Measurements from ENCODE around the gene AK5. TPM values are rescaled to one million over a fixed set of nuclear protein-coding genes. Genes with fewer than 3 reads are reported as not detected.

AK5 gene
- total RNA-seq, 1 experiment from 2014 or later = 27.7 TPM

GRCh38 chr1:77583483-77583882 lies 301.7 kb downstream of the AK5 start:
- DNase-seq (ENCODE audit: low read depth) = no peak
- in situ Hi-C loops (cut with HindIII; ENCODE audit: low pct_unique_long_range_greater_than_20kb, low sequenced_read_pairs) = no loop called here

GRCh38 chr1:77584884-77585283 lies 303.1 kb downstream of the AK5 start:
- no peak for DNase-seq (ENCODE audit: low read depth)
- in situ Hi-C loops (cut with HindIII; ENCODE audit: low pct_unique_long_range_greater_than_20kb, low sequenced_read_pairs) = no loop called here

- no peak for DNase-seq (ENCODE audit: low read depth)
- in situ Hi-C loops (cut with HindIII; ENCODE audit: low pct_unique_long_range_greater_than_20kb, low sequenced_read_pairs) = no loop called here
Measured at GRCh38 chr1:77585610-77586314, 303.9 kb downstream of the AK5 start.

- DNase-seq (ENCODE audit: low read depth) = no peak
- in situ Hi-C loops (cut with HindIII; ENCODE audit: low pct_unique_long_range_greater_than_20kb, low sequenced_read_pairs) = no loop called here
Measured at GRCh38 chr1:77589231-77589630, 307.4 kb downstream of the AK5 start.

- DNase-seq (ENCODE audit: low read depth) = no peak
Measured at GRCh38 chr1:77590651-77591050, 308.8 kb downstream of the AK5 start.

GRCh38 chr1:77592906-77593305 lies 311.1 kb downstream of the AK5 start:
- DNase-seq (ENCODE audit: low read depth) = no peak
- in situ Hi-C loops (cut with HindIII; ENCODE audit: low pct_unique_long_range_greater_than_20kb, low sequenced_read_pairs) = no loop called here

More at GRCh38 chr1:77590651-77591050, 308.8 kb downstream of the AK5 start:
- in situ Hi-C loops (cut with HindIII; ENCODE audit: low pct_unique_long_range_greater_than_20kb, low sequenced_read_pairs) = no loop called here

GRCh38 chr1:77594366-77595112 lies 312.7 kb downstream of the AK5 start:
- in situ Hi-C loops (cut with HindIII; ENCODE audit: low pct_unique_long_range_greater_than_20kb, low sequenced_read_pairs) = no loop called here
- DNase-seq (ENCODE audit: low read depth) = no peak

- DNase-seq (ENCODE audit: low read depth) = no peak
- in situ Hi-C loops (cut with HindIII; ENCODE audit: low pct_unique_long_range_greater_than_20kb, low sequenced_read_pairs) = no loop called here
Measured at GRCh38 chr1:77597310-77597709, 315.5 kb downstream of the AK5 start.

- DNase-seq (ENCODE audit: low read depth) = peak; percentile 62
- in situ Hi-C loops (cut with HindIII; ENCODE audit: low pct_unique_long_range_greater_than_20kb, low sequenced_read_pairs) = no loop called here
Measured at GRCh38 chr1:77605246-77606026, 323.6 kb downstream of the AK5 start.

GRCh38 chr1:77608893-77609292 lies 327.1 kb downstream of the AK5 start:
- no peak for DNase-seq (ENCODE audit: low read depth)
- in situ Hi-C loops (cut with HindIII; ENCODE audit: low pct_unique_long_range_greater_than_20kb, low sequenced_read_pairs) = no loop called here

Other genes with a start within 250 kb of the AK5 start
- 32.2 and 50.0 TPM in 2 replicates for gene PIGK, start 62.6 kb upstream of the AK5 start, total RNA-seq (2014; rRNA removed; shearing (Covaris generic); ENCODE audit: low replicate concordance)